ENCODE measurements around the gene SCG3.
"Not testable (repeated sequence)": the region's sequence is repeated elsewhere in the genome, so short reads cannot be mapped to it uniquely, and the experiment has no call there.

The SCG3 gene

DNA sequence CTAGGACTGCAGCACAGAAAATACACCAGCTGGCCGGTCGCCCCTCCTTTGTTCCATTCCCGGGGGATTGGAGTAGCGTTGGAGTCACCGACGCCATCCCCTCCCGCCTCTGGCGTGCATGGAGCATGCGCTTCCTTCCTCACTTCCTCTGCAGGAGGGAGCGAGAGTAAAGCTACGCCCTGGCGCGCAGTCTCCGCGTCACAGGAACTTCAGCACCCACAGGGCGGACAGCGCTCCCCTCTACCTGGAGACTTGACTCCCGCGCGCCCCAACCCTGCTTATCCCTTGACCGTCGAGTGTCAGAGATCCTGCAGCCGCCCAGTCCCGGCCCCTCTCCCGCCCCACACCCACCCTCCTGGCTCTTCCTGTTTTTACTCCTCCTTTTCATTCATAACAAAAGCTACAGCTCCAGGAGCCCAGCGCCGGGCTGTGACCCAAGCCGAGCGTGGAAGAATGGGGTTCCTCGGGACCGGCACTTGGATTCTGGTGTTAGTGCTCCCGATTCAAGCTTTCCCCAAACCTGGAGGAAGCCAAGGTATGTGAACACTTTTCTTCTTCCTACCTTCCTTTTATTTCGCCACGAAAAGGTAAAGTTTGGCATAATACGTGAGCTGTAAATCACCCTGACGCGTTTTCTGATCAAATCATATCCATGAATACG, at the start of gene SCG3:
TSS of gene SCG3 (plus strand) at position 201 of the 661 bp plus-strand sequence. CDS start at position 454, 253 bp downstream.
- DNase-seq (ENCODE audit: low read depth, low spot score) = peak; percentile 39
- no peak within 1 kb of the TSS for H3K27ac ChIP-seq

DNA sequence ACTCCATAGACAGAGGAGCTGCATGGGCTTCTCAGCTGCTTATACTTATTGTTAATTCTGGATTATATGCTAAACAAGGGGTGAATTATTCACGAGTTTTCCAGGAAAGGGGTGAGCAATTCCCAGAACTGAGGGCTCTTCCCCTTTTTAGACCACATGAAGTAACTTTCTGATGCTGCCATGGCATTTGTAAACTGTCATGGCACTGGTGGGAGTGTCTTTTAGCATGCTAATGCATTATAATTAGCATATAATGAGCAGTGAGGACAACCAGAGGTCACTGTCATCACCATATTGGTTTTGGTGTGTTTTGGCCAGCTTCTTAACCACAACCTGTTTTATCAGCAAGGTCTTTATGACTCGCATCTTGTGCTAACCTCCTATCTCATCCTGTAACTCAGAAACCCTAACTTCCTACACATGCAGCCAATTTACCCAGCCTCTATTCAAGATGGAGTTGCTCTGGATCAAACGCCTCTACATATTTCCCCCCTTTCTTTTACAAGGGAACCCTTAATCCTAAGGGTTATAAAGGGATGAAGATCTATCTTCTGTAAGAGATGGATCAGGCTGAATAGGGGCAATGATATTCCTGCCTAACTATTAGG, 46.6 kb upstream of the SCG3 start:
- no peak overlapping the region for H3K27ac ChIP-seq
- DNase-seq (ENCODE audit: low read depth, low spot score) = no peak

GRCh38 chr15:51641490-51642130, 39.7 kb upstream of the SCG3 start:
- no peak overlapping the region for H3K27ac ChIP-seq
- DNase-seq (ENCODE audit: low read depth, low spot score) = no peak

- peak overlapping the region; percentile 6 for H3K27ac ChIP-seq
- DNase-seq (ENCODE audit: low read depth, low spot score) = peak; percentile 16
These were observed 38.6 kb upstream of the SCG3 start for GRCh38 chr15:51642696-51643095.

GRCh38 chr15:51647128-51647562, 34.2 kb upstream of the SCG3 start:
- H3K27ac ChIP-seq = no peak overlapping the region
- no peak for DNase-seq (ENCODE audit: low read depth, low spot score)

DNA sequence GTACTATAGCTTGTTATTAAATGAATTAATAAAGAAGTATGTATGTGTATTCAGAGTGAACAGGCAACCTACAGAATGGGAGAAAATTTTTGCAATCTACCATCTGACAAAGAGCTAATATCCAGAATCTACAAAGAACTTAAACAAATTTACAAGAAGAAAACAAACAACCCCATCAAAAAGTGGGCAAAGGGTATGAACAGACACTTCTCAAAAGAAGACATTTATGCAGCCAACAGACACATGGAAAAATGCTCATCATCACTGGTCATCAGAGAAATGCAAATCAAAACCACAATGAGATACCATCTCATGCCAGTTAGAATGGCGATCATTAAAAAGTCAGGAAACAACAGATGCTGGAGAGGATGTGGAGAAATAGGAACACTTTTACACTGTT, 33.2 kb upstream of the SCG3 start:
- not testable (repeated sequence) for DNase-seq (ENCODE audit: low read depth, low spot score); H3K27ac ChIP-seq

DNA sequence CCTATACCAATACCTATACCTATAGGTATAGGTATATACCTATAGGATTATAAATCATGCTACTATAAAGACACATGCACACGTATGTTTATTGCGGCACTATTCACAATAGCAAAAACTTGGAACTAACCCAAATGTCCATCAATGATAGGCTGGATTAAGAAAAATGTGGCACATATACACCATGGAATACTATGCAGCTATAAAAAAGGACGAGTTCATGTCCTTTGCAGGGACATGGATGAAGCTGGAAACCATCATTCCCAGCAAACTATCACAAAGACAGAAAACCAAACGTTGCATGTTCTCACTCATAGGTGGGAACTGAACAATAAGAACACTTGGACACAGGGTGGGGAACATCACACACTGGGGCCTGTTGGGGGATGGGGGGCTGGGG, 32.7 kb upstream of the SCG3 start:
- not testable (repeated sequence) for H3K27ac ChIP-seq; DNase-seq (ENCODE audit: low read depth, low spot score)

DNA sequence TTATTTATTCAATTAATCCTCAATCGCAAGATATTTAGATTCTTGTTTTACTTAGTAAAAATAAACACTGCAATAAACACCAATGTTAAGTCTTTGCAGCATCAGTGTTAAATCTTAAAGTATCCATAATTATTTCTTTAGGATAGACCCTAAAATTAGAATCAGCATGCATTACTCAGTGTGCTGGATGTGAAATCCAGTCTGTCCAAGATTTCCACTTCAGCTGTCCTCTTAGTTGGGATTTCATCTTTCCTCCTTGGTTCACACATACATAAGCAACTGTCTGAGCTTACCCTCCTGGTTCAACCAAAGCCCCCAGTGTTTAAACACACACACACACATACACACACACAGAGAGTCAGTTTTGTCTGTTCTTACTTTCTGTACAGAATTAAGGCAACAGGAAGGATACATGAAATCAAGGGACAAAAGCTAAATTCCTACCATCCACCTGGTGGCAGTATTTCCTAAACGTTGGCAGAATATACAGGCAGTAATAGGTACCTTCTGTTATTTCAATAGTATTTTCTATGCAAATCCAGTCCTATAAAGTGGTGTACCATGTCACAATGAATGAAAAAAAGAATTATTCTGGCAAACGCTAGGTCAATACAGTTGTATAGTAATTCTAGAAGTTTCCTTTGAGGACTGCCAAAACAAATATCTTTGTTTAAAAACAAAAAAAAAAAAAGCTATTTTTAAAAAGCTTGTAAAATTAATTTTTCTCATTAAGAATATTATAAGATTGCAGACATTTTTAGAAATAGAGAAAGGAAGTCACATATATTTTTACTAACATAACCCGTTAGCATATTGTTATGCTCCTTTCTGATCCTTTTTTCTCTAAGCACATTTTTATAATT, 31.4 kb upstream of the SCG3 start:
- H3K27ac ChIP-seq = no peak overlapping the region
- DNase-seq (ENCODE audit: low read depth, low spot score) = peak; percentile 18

DNA sequence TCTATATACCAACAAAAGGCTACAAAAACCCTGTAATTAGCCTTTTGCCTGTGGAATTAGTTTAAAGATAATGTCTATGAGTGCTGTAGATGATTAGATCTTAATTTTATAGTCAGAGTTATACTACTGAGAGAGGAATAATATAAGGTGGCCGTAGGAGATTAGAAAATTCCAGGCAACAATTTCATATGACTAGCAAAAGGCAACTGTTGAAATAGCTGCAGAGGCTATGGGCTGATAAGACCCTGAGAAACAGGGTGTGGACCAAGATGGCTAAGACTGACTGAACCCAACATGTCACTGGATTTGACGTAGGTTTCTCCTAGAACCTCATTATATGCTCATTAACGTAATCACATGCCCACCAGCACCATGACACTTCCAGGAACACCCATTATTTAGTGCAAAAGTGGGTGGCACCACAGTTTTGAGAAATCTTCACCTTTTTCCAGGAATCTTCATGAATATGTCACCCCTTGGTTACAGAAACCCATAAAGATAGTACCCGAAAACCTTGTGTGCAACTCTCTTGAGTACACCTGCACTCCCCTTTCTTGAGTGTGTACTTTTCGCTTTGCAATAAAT, 29.1 kb upstream of the SCG3 start:
- H3K27ac ChIP-seq = no peak overlapping the region
- DNase-seq (ENCODE audit: low read depth, low spot score) = no peak

DNA sequence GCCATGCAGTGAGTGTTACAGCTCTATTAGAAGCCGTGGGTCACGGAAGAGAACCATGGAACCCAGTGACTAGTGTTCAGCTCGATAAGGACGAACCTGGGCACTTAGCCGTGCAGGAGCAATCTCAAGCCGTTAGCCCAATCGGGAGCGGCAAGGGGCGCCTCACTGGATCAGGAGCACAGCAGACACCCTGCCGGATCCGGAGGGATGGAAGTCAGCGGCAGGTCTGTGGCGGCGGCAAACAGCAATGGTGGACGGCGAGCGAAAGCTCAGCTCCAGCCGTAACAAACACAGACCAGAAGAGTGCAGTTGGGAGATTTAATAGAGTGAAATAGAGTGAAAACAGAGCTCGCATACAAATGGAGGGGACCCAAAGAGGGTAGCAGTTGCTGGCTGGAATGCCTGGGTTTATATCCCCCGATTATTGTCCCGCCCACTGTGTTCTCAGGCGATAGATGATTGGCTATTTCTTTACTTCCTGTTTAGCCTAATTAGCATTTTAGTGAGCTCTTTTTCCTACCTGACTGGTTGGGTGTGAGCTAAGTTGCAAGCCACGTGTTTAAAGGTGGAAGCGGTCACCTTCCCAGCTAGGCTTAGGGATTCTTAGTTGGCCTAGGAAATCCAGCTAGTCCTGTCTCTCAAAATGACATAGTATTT, 25.8 kb upstream of the SCG3 start:
- not testable (repeated sequence) for DNase-seq (ENCODE audit: low read depth, low spot score); H3K27ac ChIP-seq

DNA sequence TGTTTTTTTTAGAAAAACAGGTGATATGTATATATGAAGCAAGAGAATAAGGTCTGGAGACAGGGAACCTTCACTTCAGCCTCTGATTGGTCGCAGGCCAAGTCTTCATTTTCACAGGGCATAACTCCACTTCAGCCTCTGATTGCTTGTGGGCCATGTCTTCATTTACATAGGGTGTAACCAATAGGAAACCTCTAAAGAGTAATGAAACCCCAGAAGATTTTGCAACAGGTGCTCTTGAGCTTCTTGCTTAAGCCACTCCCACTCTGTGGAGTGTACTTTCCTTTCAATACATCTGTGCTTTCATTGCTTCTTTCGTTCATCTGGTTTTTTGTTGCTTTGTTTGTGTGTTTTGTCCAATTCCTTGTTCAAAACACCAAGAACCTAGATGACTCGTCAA, 22.6 kb upstream of the SCG3 start:
- no peak overlapping the region for H3K27ac ChIP-seq
- DNase-seq (ENCODE audit: low read depth, low spot score) = no peak

DNA sequence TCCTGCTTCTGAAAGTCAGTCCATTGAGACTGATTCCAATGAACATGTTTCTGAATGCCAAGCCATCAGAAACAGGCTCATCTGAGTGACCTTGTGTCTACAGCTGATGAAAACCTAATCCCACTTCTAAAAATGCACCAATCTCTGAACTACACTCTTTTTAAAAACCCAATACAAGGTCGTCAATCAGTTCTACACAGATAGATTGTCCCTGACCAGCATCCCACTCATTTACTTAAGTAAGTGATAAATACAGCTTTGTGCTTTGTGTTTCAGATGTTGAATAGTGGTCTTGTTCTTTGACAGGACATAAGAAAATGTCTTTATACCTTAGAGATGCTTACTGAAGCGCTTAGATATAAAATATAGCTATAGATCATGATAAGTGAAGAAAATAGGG, 20.2 kb upstream of the SCG3 start:
- H3K27ac ChIP-seq = no peak overlapping the region
- DNase-seq (ENCODE audit: low read depth, low spot score) = no peak

GRCh38 chr15:51667478-51667877, 13.8 kb upstream of the SCG3 start:
- no peak overlapping the region for H3K27ac ChIP-seq
- DNase-seq (ENCODE audit: low read depth, low spot score) = no peak

DNA sequence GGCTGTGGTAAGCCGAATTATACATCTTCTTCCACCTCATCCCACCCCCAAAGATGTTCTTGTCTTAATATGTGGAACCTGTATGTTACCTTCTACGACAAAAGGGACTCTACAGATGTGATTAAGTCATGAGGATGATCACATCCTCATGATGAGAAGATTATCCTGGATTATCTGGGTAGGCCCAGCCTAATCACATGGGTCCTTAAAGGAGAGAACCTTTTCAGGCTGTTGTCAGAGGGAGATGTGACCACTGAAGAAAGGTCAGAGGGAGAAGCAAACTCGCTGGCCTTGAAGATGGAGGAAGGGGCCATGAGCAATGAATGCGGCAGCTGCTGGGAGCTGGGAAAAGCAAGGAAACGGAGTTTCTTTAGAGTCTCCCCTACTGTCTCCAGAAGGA, 12.9 kb upstream of the SCG3 start:
- no peak for DNase-seq (ENCODE audit: low read depth, low spot score)
- H3K27ac ChIP-seq = no peak overlapping the region

- DNase-seq (ENCODE audit: low read depth, low spot score) = no peak
- H3K27ac ChIP-seq = no peak overlapping the region
These were observed 11.9 kb upstream of the SCG3 start for GRCh38 chr15:51669381-51669780.

DNA sequence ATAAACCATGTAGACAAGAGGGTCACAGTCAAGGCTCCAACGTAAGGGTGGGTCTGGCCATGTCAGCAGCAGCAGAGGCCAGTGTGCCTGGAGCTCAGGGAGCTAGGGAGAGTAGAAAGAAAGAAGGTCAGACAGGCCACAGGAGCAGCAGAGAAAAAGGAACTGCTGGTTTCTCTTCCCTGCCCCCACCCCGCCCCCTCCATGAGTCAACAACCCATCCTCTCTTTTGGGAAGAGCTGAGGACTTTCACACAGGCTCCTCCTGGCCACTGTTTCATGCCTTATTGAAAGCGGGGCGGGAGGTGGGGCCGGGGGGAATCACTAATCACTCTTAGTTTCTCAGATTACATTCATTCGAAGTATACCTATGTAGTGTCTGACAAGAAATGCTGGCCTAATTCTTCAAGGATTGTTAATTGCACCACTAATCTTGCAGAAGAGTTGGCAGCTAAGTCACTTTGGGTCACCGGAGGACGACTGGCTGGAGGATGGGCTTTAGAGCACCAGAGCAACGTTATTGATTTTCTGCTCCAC, 9.1 kb upstream of the SCG3 start:
- DNase-seq (ENCODE audit: low read depth, low spot score) = no peak
- no peak overlapping the region for H3K27ac ChIP-seq

- no peak overlapping the region for H3K27ac ChIP-seq
- DNase-seq (ENCODE audit: low read depth, low spot score) = no peak
These were observed 8.1 kb upstream of the SCG3 start for GRCh38 chr15:51672913-51673857.

DNA sequence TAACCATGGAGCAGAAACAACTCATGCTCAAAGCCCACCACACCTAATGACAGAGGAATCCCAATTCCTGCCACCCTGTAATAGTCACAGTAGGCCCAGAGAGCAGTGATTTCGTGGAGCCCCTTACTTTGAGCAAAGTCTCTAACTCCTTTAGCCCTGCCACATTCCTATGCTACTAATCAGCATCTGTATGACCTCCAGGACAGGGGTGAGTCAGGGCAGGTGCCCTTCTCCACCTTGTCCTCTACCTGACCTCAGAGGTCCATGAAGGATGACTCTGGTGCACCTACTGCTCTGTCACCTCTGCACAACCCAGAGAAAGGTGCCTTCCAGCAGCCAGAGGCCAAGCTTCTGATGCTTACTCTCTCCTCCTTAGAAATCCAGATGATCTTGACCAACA, 6.1 kb upstream of the SCG3 start:
- H3K27ac ChIP-seq = no peak overlapping the region
- no peak for DNase-seq (ENCODE audit: low read depth, low spot score)

GRCh38 chr15:51677021-51677420, 4.3 kb upstream of the SCG3 start:
- peak; percentile 8 for DNase-seq (ENCODE audit: low read depth, low spot score)
- no peak overlapping the region for H3K27ac ChIP-seq

All from epithelial cell of prostate (primary cell).